ENCODE results near the gene ABCC1.
"Not testable (repeated sequence)": the region's sequence is repeated elsewhere in the genome, so short reads cannot be mapped to it uniquely, and the experiment has no call there.

ABCC1 gene

GRCh38 chr16:16188827-16189226 lies 239.4 kb downstream of the ABCC1 start:
- no peak overlapping the region; the same call in 1 of the 2 replicates for H3K4me3 ChIP-seq (ENCODE audit: low read length)
- no peaks in the 10 kb centered on the region for H3K36me3 ChIP-seq (ENCODE audit: control insufficient read depth, insufficient read depth, low read length)
- no peaks in the 10 kb centered on the region for H3K9me3 ChIP-seq (ENCODE audit: control insufficient read depth, insufficient read depth, low read length)
- DNase-seq (ENCODE audit: low read depth, low spot score), result no peak
- H3K27ac ChIP-seq (ENCODE audit: low read length), result no peak overlapping the region
- H3K27me3 ChIP-seq (ENCODE audit: control insufficient read depth, insufficient read depth, low read length), result no peaks in the 10 kb centered on the region
- H3K4me1 ChIP-seq (ENCODE audit: control insufficient read depth, insufficient read depth, low read length), result peaks cover 2% of the 10 kb centered on the region
- WGBS (ENCODE audit: insufficient coverage, insufficient read length), result no CpG with 5 or more reads among the region's 13 CpGs

GRCh38 chr16:16189842-16190241 lies 240.4 kb downstream of the ABCC1 start:
- DNase-seq (ENCODE audit: low read depth, low spot score), result no peak
- Histone ChIP-seq H3K36me3 (ENCODE audit: control insufficient read depth, insufficient read depth, low read length) (no peaks in the 10 kb centered on the region), H3K9me3 (ENCODE audit: control insufficient read depth, insufficient read depth, low read length) (no peaks in the 10 kb centered on the region), H3K4me1 (ENCODE audit: control insufficient read depth, insufficient read depth, low read length) (peaks cover 2% of the 10 kb centered on the region), H3K27ac (ENCODE audit: low read length) (no peak overlapping the region), H3K27me3 (ENCODE audit: control insufficient read depth, insufficient read depth, low read length) (no peaks in the 10 kb centered on the region), H3K4me3 (ENCODE audit: low read length) (no peak overlapping the region)
- WGBS (ENCODE audit: insufficient coverage, insufficient read length), result no CpG with 5 or more reads among the region's 8 CpGs

GRCh38 chr16:16190546-16190945 lies 241.1 kb downstream of the ABCC1 start:
- no peak overlapping the region for H3K4me3 ChIP-seq (ENCODE audit: low read length)
- no peaks in the 10 kb centered on the region for H3K9me3 ChIP-seq (ENCODE audit: control insufficient read depth, insufficient read depth, low read length)
- H3K36me3 ChIP-seq (ENCODE audit: control insufficient read depth, insufficient read depth, low read length), result no peaks in the 10 kb centered on the region
- H3K27me3 ChIP-seq (ENCODE audit: control insufficient read depth, insufficient read depth, low read length), result no peaks in the 10 kb centered on the region
- no CpG with 5 or more reads among the region's 5 CpGs for WGBS (ENCODE audit: insufficient coverage, insufficient read length)
- H3K4me1 ChIP-seq (ENCODE audit: control insufficient read depth, insufficient read depth, low read length), result peaks cover 2% of the 10 kb centered on the region
- no peak for DNase-seq (ENCODE audit: low read depth, low spot score)
- H3K27ac ChIP-seq (ENCODE audit: low read length), result no peak overlapping the region

- WGBS (ENCODE audit: insufficient coverage, insufficient read length), result no CpG with 5 or more reads among the region's 12 CpGs
- H3K36me3 ChIP-seq (ENCODE audit: control insufficient read depth, insufficient read depth, low read length); DNase-seq (ENCODE audit: low read depth, low spot score); H3K27ac ChIP-seq (ENCODE audit: low read length); H3K4me3 ChIP-seq (ENCODE audit: low read length); H3K9me3 ChIP-seq (ENCODE audit: control insufficient read depth, insufficient read depth, low read length); H3K27me3 ChIP-seq (ENCODE audit: control insufficient read depth, insufficient read depth, low read length); H3K4me1 ChIP-seq (ENCODE audit: control insufficient read depth, insufficient read depth, low read length): not testable (repeated sequence)
Observed at GRCh38 chr16:16190966-16191365, 241.6 kb downstream of the ABCC1 start.

GRCh38 chr16:16191493-16192167 lies 242.2 kb downstream of the ABCC1 start:
- H3K4me3 ChIP-seq (ENCODE audit: low read length), result no peak overlapping the region
- H3K4me1 ChIP-seq (ENCODE audit: control insufficient read depth, insufficient read depth, low read length), result peaks cover 2% of the 10 kb centered on the region
- WGBS (ENCODE audit: insufficient coverage, insufficient read length), result 86% methylated on average over 1 of the region's 8 CpGs
- no peaks in the 10 kb centered on the region for H3K36me3 ChIP-seq (ENCODE audit: control insufficient read depth, insufficient read depth, low read length)
- H3K27ac ChIP-seq (ENCODE audit: low read length), result no peak overlapping the region
- H3K27me3 ChIP-seq (ENCODE audit: control insufficient read depth, insufficient read depth, low read length), result no peaks in the 10 kb centered on the region
- no peaks in the 10 kb centered on the region for H3K9me3 ChIP-seq (ENCODE audit: control insufficient read depth, insufficient read depth, low read length)
- DNase-seq (ENCODE audit: low read depth, low spot score), result no peak

Measured in iPS DF 6.9 (cell line).